Neural progenitor cell (in vitro differentiated cells): ENCODE results near the gene BGN. TPM values are rescaled to one million over a fixed set of nuclear protein-coding genes. Genes with fewer than 3 reads are reported as not detected.

Experiments
- DNase-seq: peaks from one replicate; pipeline ENCODE4 v3.0.0-alpha.2; 2016; ENCODE audit warnings: low spot score
- H2AFZ ChIP-seq: fragments of 200-600 bp; sonication (generic); replicated peaks from 2 replicates; pipeline ENCODE4 v1.6.1; 2016; ENCODE audit warnings: antibody characterized with exemption
- H3F3A ChIP-seq: fragments of 200-600 bp; sonication (generic); 2 replicates; pipeline ENCODE4 v1.6.1; 2016; ENCODE audit warnings: antibody characterized with exemption, low read depth
- H3K27ac ChIP-seq: fragments of 200-600 bp; sonication (generic); 2 replicates; pipeline ENCODE4 v1.5.1; 2016; ENCODE audit warnings: mild to moderate bottlenecking
- H3K27me3 ChIP-seq: fragments of 200-600 bp; sonication (generic); 2 replicates; pipeline ENCODE4 v1.6.1; 2016; ENCODE audit warnings: mild to moderate bottlenecking, moderate library complexity
- H3K36me3 ChIP-seq: fragments of 200-600 bp; sonication (generic); 2 replicates; pipeline ENCODE4 v1.5.1; 2016
- H3K4me1 ChIP-seq: fragments of 200-600 bp; sonication (generic); 2 replicates; pipeline ENCODE4 v1.6.1; 2016; ENCODE audit warnings: mixed run types
- H3K4me2 ChIP-seq: fragments of 200-600 bp; sonication (generic); 2 replicates; pipeline ENCODE4 v1.6.1; 2016
- H3K4me3 ChIP-seq: fragments of 200-600 bp; sonication (generic); 2 replicates; pipeline ENCODE4 v1.5.1; 2016
- H3K79me2 ChIP-seq: fragments of 200-600 bp; sonication (generic); 2 replicates; pipeline ENCODE4 v1.6.1; 2016; ENCODE audit warnings: low read depth
- H3K9ac ChIP-seq: fragments of 200-600 bp; sonication (generic); 2 replicates; pipeline ENCODE4 v1.6.1; 2016
- H3K9me3 ChIP-seq: fragments of 200-600 bp; sonication (generic); 2 replicates; pipeline ENCODE4 v1.5.1; 2016; ENCODE audit warnings: low read depth
- H4K20me1 ChIP-seq: fragments of 200-600 bp; sonication (generic); 2 replicates; pipeline ENCODE4 v1.6.1; 2016; ENCODE audit warnings: low read depth
- H3K27ac Mint-ChIP-seq: 3 replicates; pipeline ENCODE4 v1.8.0; 2021; ENCODE audit warnings: mixed read lengths
- H3K27me3 Mint-ChIP-seq: 2 replicates; pipeline ENCODE4 v1.8.0; 2022; ENCODE audit warnings: low read depth, mild to moderate bottlenecking, inconsistent platforms, moderate library complexity, mixed read lengths; ENCODE audit not compliant: insufficient read depth
- H3K36me3 Mint-ChIP-seq: 3 replicates; pipeline ENCODE4 v1.8.0; 2021; ENCODE audit warnings: mixed read lengths
- H3K4me1 Mint-ChIP-seq: 3 replicates; pipeline ENCODE4 v1.8.0; 2021; ENCODE audit warnings: mixed read lengths
- H3K4me3 Mint-ChIP-seq: 3 replicates; pipeline ENCODE4 v1.8.0; 2021; ENCODE audit warnings: mild to moderate bottlenecking, moderate library complexity, mixed read lengths
- H3K9me3 Mint-ChIP-seq: 3 replicates; pipeline ENCODE4 v1.8.0; 2020; ENCODE audit warnings: mixed read lengths
- CTCF ChIP-seq: fragments of 200-600 bp; sonication (generic); IDR thresholded peaks from 2 replicates; pipeline ENCODE4 v1.5.1; 2017; ENCODE audit warnings: antibody characterized with exemption, mild to moderate bottlenecking
- EZH2 ChIP-seq: fragments of 200-600 bp; sonication (generic); IDR thresholded peaks from 2 replicates; pipeline ENCODE4 v1.6.1; 2017; ENCODE audit warnings: antibody characterized with exemption, mild to moderate bottlenecking, moderate library complexity
- EZH2phosphoT487 ChIP-seq: fragments of 200-600 bp; sonication (generic); IDR thresholded peaks from 2 replicates; pipeline ENCODE4 v1.6.1; 2017; ENCODE audit warnings: antibody characterized with exemption
- total RNA-seq: library from RNA; depleted of rRNA; stranded (reverse); fragments of >200 nt; gene quantifications from 2 replicates; pipeline ENCODE4 v1.2.3, GENCODE V29; 2015; ENCODE audit warnings: low replicate concordance

BGN gene
- total RNA-seq, 1 donor from 2014 or later, result not detected

- peaks cover 22% of the 10 kb centered on the region for H3K27me3 ChIP-seq
- no peaks in the 10 kb centered on the region for H3K4me1 ChIP-seq
- H4K20me1 ChIP-seq, result no peaks in the 10 kb centered on the region
- no peak overlapping the region for H3K9ac ChIP-seq
- Mint-ChIP-seq H3K4me3 (no peak overlapping the region), H3K27me3 (peaks cover 7% of the 10 kb centered on the region), H3K4me1 (no peaks in the 10 kb centered on the region), H3K9me3 (peaks cover 13% of the 10 kb centered on the region), H3K27ac (no peak overlapping the region), H3K36me3 (no peaks in the 10 kb centered on the region)
- no peak overlapping the region for H3K27ac ChIP-seq
- no peak overlapping the region for H3K4me2 ChIP-seq
- H3K9me3 ChIP-seq, result no peaks in the 10 kb centered on the region
- no peak overlapping the region for H3K4me3 ChIP-seq
- TF ChIP-seq CTCF (no peak), EZH2phosphoT487 (no peak), EZH2 (no peak)
- no peaks in the 10 kb centered on the region for H3F3A ChIP-seq
- H2AFZ ChIP-seq, result no peak overlapping the region
- no peaks in the 10 kb centered on the region for H3K36me3 ChIP-seq
- H3K79me2 ChIP-seq, result no peaks in the 10 kb centered on the region
- DNase-seq, result no peak
Observed at GRCh38 chrX:153478746-153479145, 16.0 kb upstream of the BGN start.

DNA sequence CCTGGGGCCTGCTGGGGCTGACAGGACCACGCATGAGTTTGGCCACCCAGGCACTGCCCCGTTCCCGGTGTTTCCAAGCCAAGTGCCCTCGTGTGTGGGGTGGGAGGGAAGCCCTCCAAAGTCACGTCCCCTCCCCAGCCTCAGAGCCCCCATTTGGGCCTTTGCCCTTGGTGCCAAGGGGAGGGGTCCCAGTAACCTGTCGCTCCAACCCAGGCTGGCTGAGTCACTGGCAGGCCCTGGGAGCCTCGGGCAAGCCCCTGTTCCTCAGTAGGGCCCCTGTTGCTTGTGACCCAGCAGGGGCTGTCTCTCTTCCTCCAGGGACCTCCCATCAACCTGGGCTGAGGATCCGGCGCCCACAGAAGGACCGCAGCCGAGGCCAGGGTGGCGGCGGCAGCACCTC lies 13.7 kb upstream of the BGN start:
- H3K36me3 Mint-ChIP-seq, result peaks cover 1% of the 10 kb centered on the region
- no peak overlapping the region for H2AFZ ChIP-seq
- no peak for DNase-seq
- no peaks in the 10 kb centered on the region for H3F3A ChIP-seq
- no peaks in the 10 kb centered on the region for H3K4me1 ChIP-seq
- TF ChIP-seq CTCF (no peak), EZH2phosphoT487 (no peak), EZH2 (no peak)
- H3K27ac Mint-ChIP-seq, result no peak overlapping the region
- no peaks in the 10 kb centered on the region for H3K79me2 ChIP-seq
- peaks cover 4% of the 10 kb centered on the region for H3K27me3 Mint-ChIP-seq
- no peak overlapping the region for H3K4me2 ChIP-seq
- H3K9me3 Mint-ChIP-seq, result peaks cover 12% of the 10 kb centered on the region
- H3K27ac ChIP-seq, result no peak overlapping the region
- no peaks in the 10 kb centered on the region for H3K9me3 ChIP-seq
- H3K9ac ChIP-seq, result no peak overlapping the region
- H3K36me3 ChIP-seq, result no peaks in the 10 kb centered on the region
- peaks cover 2% of the 10 kb centered on the region for H3K4me1 Mint-ChIP-seq
- peaks cover 4% of the 10 kb centered on the region for H3K27me3 ChIP-seq
- no peak overlapping the region for H3K4me3 Mint-ChIP-seq
- H4K20me1 ChIP-seq, result no peaks in the 10 kb centered on the region
- no peak overlapping the region for H3K4me3 ChIP-seq

GRCh38 chrX:153482376-153483015 lies 12.3 kb upstream of the BGN start:
- Histone ChIP-seq H3K36me3 (no peaks in the 10 kb centered on the region), H3K27ac (no peak overlapping the region), H3K4me3 (no peak overlapping the region), H3K27me3 (no peaks in the 10 kb centered on the region), H2AFZ (no peak overlapping the region), H3F3A (no peaks in the 10 kb centered on the region), H3K4me1 (no peaks in the 10 kb centered on the region), H3K79me2 (no peaks in the 10 kb centered on the region), H3K9me3 (no peaks in the 10 kb centered on the region), H3K9ac (no peak overlapping the region), H3K4me2 (no peak overlapping the region), H4K20me1 (no peaks in the 10 kb centered on the region)
- Mint-ChIP-seq H3K9me3 (peaks cover 11% of the 10 kb centered on the region), H3K4me1 (peaks cover 2% of the 10 kb centered on the region), H3K4me3 (no peak overlapping the region), H3K27me3 (peaks cover 2% of the 10 kb centered on the region), H3K36me3 (peaks cover 1% of the 10 kb centered on the region), H3K27ac (no peak overlapping the region)
- TF ChIP-seq EZH2, result no peak
- TF ChIP-seq EZH2phosphoT487, result no peak
- no peak for TF ChIP-seq CTCF
- DNase-seq, result no peak
